Spleen (tissue), 11 donors: ENCODE data around the gene SLC29A2. TPM values are rescaled to one million over a fixed set of nuclear protein-coding genes. Genes with fewer than 3 reads are reported as not detected.

Experiments
- DNase-seq: peaks from one replicate; pipeline ENCODE4 v3.0.0-alpha.2; 2020
- H3K27ac ChIP-seq, 8 donors: fragments of 200-600 bp; sonication (generic) in 7 of 8; 1 replicate in 4 of 8; 2 replicates in 4 of 8; pipeline versions ENCODE4 v1.5.0 to v1.8.0; 2016 to 2021; ENCODE audit warnings: inconsistent platforms in 4 of 8, mild to moderate bottlenecking in 4 of 8, moderate library complexity in 1 of 8
- H3K27me3 ChIP-seq, 7 donors: fragments of 200-600 bp; sonication (generic) in 6 of 7; replicated peaks in 1 of 7; 1 replicate in 4 of 7; 2 replicates in 3 of 7; pipeline versions ENCODE4 v1.5.0 to v1.8.0; 2016 to 2021; ENCODE audit warnings: inconsistent platforms in 3 of 7, mild to moderate bottlenecking in 1 of 7
- H3K36me3 ChIP-seq, 6 donors: fragments of 200-600 bp; sonication (generic) in 5 of 6; 1 replicate in 4 of 6; 2 replicates in 2 of 6; pipeline versions ENCODE4 v1.5.0 to v1.8.0; 2016 to 2021; ENCODE audit warnings: inconsistent platforms in 2 of 6
- H3K4me1 ChIP-seq, 6 donors: fragments of 200-600 bp; sonication (generic) in 5 of 6; 1 replicate in 3 of 6; 2 replicates in 3 of 6; pipeline versions ENCODE4 v1.5.0 to v1.8.0; 2016 to 2021; ENCODE audit warnings: inconsistent platforms in 3 of 6
- H3K4me3 ChIP-seq, 8 donors: fragments of 200-600 bp; sonication (generic) in 7 of 8; 1 replicate in 4 of 8; 2 replicates in 4 of 8; pipeline versions ENCODE4 v1.5.0 to v1.8.0; 2016 to 2021; ENCODE audit warnings: inconsistent platforms in 4 of 8, mild to moderate bottlenecking in 4 of 8, moderate library complexity in 2 of 8
- H3K9me3 ChIP-seq, 8 donors: fragments of 200-600 bp; sonication (generic) in 7 of 8; 1 replicate in 4 of 8; 2 replicates in 4 of 8; pipeline versions ENCODE4 v1.5.0 to v1.8.0; 2016 to 2021; ENCODE audit warnings: inconsistent platforms in 4 of 8
- CTCF ChIP-seq, 11 experiments: fragments of 200-600 bp in 7 of 11; fragments of 450-650 bp in 4 of 11; sonication (generic) in 4 of 11; IDR thresholded peaks in 8 of 11; conservative IDR thresholded peaks in 3 of 11; 1 replicate in 7 of 11; 2 replicates in 4 of 11; pipeline versions ENCODE4 v1.4.0 to v1.8.0; 2016 to 2021; ENCODE audit warnings: antibody characterized with exemption in 11 of 11, inconsistent platforms in 4 of 11, mild to moderate bottlenecking in 1 of 11
- POLR2A ChIP-seq, 3 donors: fragments of 450-650 bp; IDR thresholded peaks; one replicate each; pipeline ENCODE4 v1.5.1; 2017; ENCODE audit warnings: antibody characterized with exemption in 3 of 3, mild to moderate bottlenecking in 1 of 3
- POLR2AphosphoS5 ChIP-seq, 3 donors: sonication (generic); formaldehyde crosslinking; IDR thresholded peaks; one replicate each; pipeline ENCODE4 v1.5.1; 2017; ENCODE audit warnings: antibody characterized with exemption in 3 of 3
- WGBS, 5 donors: extraction: QIAGEN DNeasy Blood & Tissue Kit in 3 of 5; methylation state at CpG; one replicate each; pipeline versions ENCODE4 v1.1.5 to v1.1.7; 2013 to 2018; 5-methylcytosine and 5-hydroxymethylcytosine counted together
- intact Hi-C: fragments of 100-400 bp; cut with DNase I; formaldehyde crosslinking; loops from one replicate; pipeline ENCODE4 v1.15.0; 2023; ENCODE audit warnings: low total_unique reads
- polyA plus RNA-seq, 3 donors: library from polyadenylated mRNA; stranded (reverse); fragments of 200-250 nt; gene quantifications; one replicate each; pipeline ENCODE4 v1.2.1, GENCODE V29; 2013
- total RNA-seq, 7 donors: library from RNA; depleted of rRNA in 3 of 7; stranded (reverse); fragments of >200 nt in 3 of 7; fragmentation: NEBNext Ultra II Directional in 4 of 7; extraction: Animal tissue kit (Norgen Biotek cat#: 25700) in 4 of 7; gene quantifications; one replicate each; pipeline versions ENCODE4 v1.1.0 to v1.2.1, GENCODE V29; 2016 to 2021
- donor health status: healthy with polysubstance abuse.
- donor health status: DM: no; HTN: no; CAD: no; lungs with moderate emphysema.
- donor health status: DM: no; HTN: no; CAD: no.
- donor health status: Bipolar disorder and iron deficiency.
- donor health status: healthy.
- donor health status: DM: no; HTN: no; CAD: no.
- donor health status: DM: yes; HTN: yes; CAD: no.

SLC29A2 gene
- total and polyA plus RNA-seq, 10 donors, result 1.9 to 8.4 (median 4.5) TPM

GRCh38 chr11:66418986-66419308 lies 47.4 kb upstream of the SLC29A2 start:
- WGBS, 5 donors, result 47 to 60% (median 54%) methylated on average over 3 of the region's 3 CpGs
- intact Hi-C loops, result no loop called here
- Histone ChIP-seq H3K27me3 (peaks cover 0 to 72% (median 32%) of the 10 kb centered on the region in 7 donors), H3K4me1 (peaks cover 0 to 20% (median 3%) of the 10 kb centered on the region in 6 donors), H3K36me3 (no peaks in the 10 kb centered on the region), H3K4me3 (no peak overlapping the region), H3K9me3 (peaks cover 0 to 7% (median 0%) of the 10 kb centered on the region in 8 donors), H3K27ac (no peak overlapping the region)
- DNase-seq, result no peak
- TF ChIP-seq CTCF (IDR thresholded peaks at IDR 0.05 in 8 of 11, conservative IDR thresholded peaks at IDR 0.05 in 3 of 11) (no peak), POLR2A (IDR thresholded peaks at IDR 0.05) (no peak)

- TF ChIP-seq POLR2A (IDR thresholded peaks at IDR 0.05) (no peak), POLR2AphosphoS5 (IDR thresholded peaks at IDR 0.05) (no peak), CTCF (IDR thresholded peaks at IDR 0.05 in 8 of 11, conservative IDR thresholded peaks at IDR 0.05 in 3 of 11) (no peak)
- intact Hi-C loops, result no loop called here
- 6 to 12% (median 9%) methylated on average over 16 of the region's 16 CpGs for WGBS, 5 donors
- Histone ChIP-seq H3K4me3 (no peak overlapping the region), H3K27me3 (peaks cover 0 to 78% (median 32%) of the 10 kb centered on the region in 7 donors), H3K9me3 (peaks cover 0 to 7% (median 0%) of the 10 kb centered on the region in 8 donors), H3K36me3 (no peaks in the 10 kb centered on the region), H3K27ac (no peak overlapping the region), H3K4me1 (peaks cover 0 to 20% (median 3%) of the 10 kb centered on the region in 6 donors)
- DNase-seq, result no peak
Observed at GRCh38 chr11:66418168-66418985, 46.8 kb upstream of the SLC29A2 start.

- H3K27me3 ChIP-seq, result peaks cover 0 to 86% (median 32%) of the 10 kb centered on the region in 7 donors
- H3K4me3 ChIP-seq, result no peak overlapping the region
- TF ChIP-seq CTCF (IDR thresholded peaks at IDR 0.05 in 8 of 11, conservative IDR thresholded peaks at IDR 0.05 in 3 of 11) (no peak), POLR2AphosphoS5 (IDR thresholded peaks at IDR 0.05) (no peak), POLR2A (IDR thresholded peaks at IDR 0.05) (no peak)
- no peak overlapping the region for H3K27ac ChIP-seq
- peaks cover 0 to 20% (median 3%) of the 10 kb centered on the region in 6 donors for H3K4me1 ChIP-seq
- H3K9me3 ChIP-seq, result peaks cover 0 to 7% (median 0%) of the 10 kb centered on the region in 8 donors
- no peaks in the 10 kb centered on the region for H3K36me3 ChIP-seq
- no peak for DNase-seq
- WGBS, 5 donors, result 64 to 70% (median 66%) methylated on average over 11 of the region's 11 CpGs
- intact Hi-C loops, result no loop called here
Observed at GRCh38 chr11:66417000-66417399, 45.4 kb upstream of the SLC29A2 start.

GRCh38 chr11:66415423-66415822 lies 43.9 kb upstream of the SLC29A2 start:
- H3K27me3 ChIP-seq, result peaks cover 0 to 97% (median 33%) of the 10 kb centered on the region in 7 donors

More at GRCh38 chr11:66415423-66415822, 43.9 kb upstream of the SLC29A2 start:
- Histone ChIP-seq H3K4me3 (no peak overlapping the region), H3K4me1 (peaks cover 0 to 10% (median 0%) of the 10 kb centered on the region in 6 donors), H3K36me3 (no peaks in the 10 kb centered on the region), H3K9me3 (no peaks in the 10 kb centered on the region), H3K27ac (no peak overlapping the region)
- 51 to 62% (median 56%) methylated on average over 2 of the region's 2 CpGs for WGBS, 5 donors
- TF ChIP-seq POLR2AphosphoS5 (IDR thresholded peaks at IDR 0.05) (no peak), POLR2A (IDR thresholded peaks at IDR 0.05) (no peak), CTCF (IDR thresholded peaks at IDR 0.05 in 8 of 11, conservative IDR thresholded peaks at IDR 0.05 in 3 of 11) (no peak)
- intact Hi-C loops, result no loop called here
- DNase-seq, result no peak
